CD8-positive, alpha-beta memory T cell (primary cell): Measurements from ENCODE around the gene TNFRSF1A. TPM values are rescaled to one million over a fixed set of nuclear protein-coding genes. Genes with fewer than 3 reads are reported as not detected.

ENCODE experiments used
- CTCF ChIA-PET: fragments of 350-600 bp; sonication (Branson Sonifier 250); formaldehyde crosslinking; loops from one replicate; lab custom pipeline; 2021; ENCODE audit warnings: antibody characterized with exemption; lab: Charles Lee
- POLR2A ChIA-PET: fragments of 350-600 bp; sonication (Branson Sonifier 250); formaldehyde crosslinking; loops from one replicate; lab custom pipeline; 2021; ENCODE audit warnings: antibody characterized with exemption; lab: Charles Lee
- DNase-seq, 5 donors: peaks; one replicate each; pipeline versions ENCODE4 v3.0.0 to v3.0.0-alpha.2; 2020 to 2022; ENCODE audit warnings: mixed read lengths in 1 of 5
- H3K27ac ChIP-seq: one replicate; pipeline ENCODE4 v1.7.0; 2013; ENCODE audit warnings: low read depth, mild to moderate bottlenecking, low read length, moderate library complexity
- H3K27me3 ChIP-seq: 2 replicates; pipeline ENCODE4 v1.7.0; 2013; ENCODE audit warnings: low read length, mild to moderate bottlenecking; ENCODE audit not compliant: insufficient read depth, poor library complexity, severe bottlenecking
- H3K36me3 ChIP-seq: 2 replicates; pipeline ENCODE4 v1.7.0; 2013; ENCODE audit warnings: mild to moderate bottlenecking, low read length, moderate library complexity; ENCODE audit not compliant: insufficient read depth
- H3K4me1 ChIP-seq: 2 replicates; pipeline ENCODE4 v1.7.0; 2013; ENCODE audit warnings: mild to moderate bottlenecking, low read length, moderate library complexity; ENCODE audit not compliant: insufficient read depth
- H3K4me3 ChIP-seq: 2 replicates; pipeline ENCODE4 v1.7.0; 2013; ENCODE audit warnings: mild to moderate bottlenecking, low read length
- H3K9me3 ChIP-seq: 2 replicates; pipeline ENCODE4 v1.7.0; 2013; ENCODE audit warnings: mild to moderate bottlenecking, low read length
- H3K27ac Mint-ChIP-seq, 8 donors: one replicate each; pipeline ENCODE4 v1.8.0; 2020 to 2021; ENCODE audit warnings: mixed read lengths in 8 of 8, mild to moderate bottlenecking in 6 of 8, inconsistent platforms in 3 of 8, moderate library complexity in 3 of 8
- H3K27me3 Mint-ChIP-seq, 2 donors: one replicate each; pipeline ENCODE4 v1.8.0; 2020 to 2021; ENCODE audit warnings: mixed read lengths in 2 of 2, mild to moderate bottlenecking in 1 of 2, moderate library complexity in 1 of 2
- H3K36me3 Mint-ChIP-seq, 3 donors: one replicate each; pipeline ENCODE4 v1.8.0; 2020 to 2021; ENCODE audit warnings: mixed read lengths in 3 of 3, inconsistent platforms in 1 of 3, mild to moderate bottlenecking in 1 of 3
- H3K4me1 Mint-ChIP-seq, 3 donors: one replicate each; pipeline ENCODE4 v1.8.0; 2020 to 2021; ENCODE audit warnings: mixed read lengths in 3 of 3, inconsistent platforms in 1 of 3, mild to moderate bottlenecking in 1 of 3
- H3K4me3 Mint-ChIP-seq, 7 donors: one replicate each; pipeline ENCODE4 v1.8.0; 2020 to 2021; ENCODE audit warnings: mixed read lengths in 7 of 7, mild to moderate bottlenecking in 6 of 7, moderate library complexity in 4 of 7, inconsistent platforms in 2 of 7
- H3K9me3 Mint-ChIP-seq, 5 donors: one replicate each; pipeline ENCODE4 v1.8.0; 2020 to 2022; ENCODE audit warnings: mixed read lengths in 5 of 5, mild to moderate bottlenecking in 3 of 5, moderate library complexity in 2 of 5, inconsistent platforms in 1 of 5
- polyA plus RNA-seq: library from polyadenylated mRNA; unstranded; fragments of 300-500 nt; fragmentation: Illumina TruSeq; gene quantifications from one replicate; pipeline ENCODE4 v1.2.3, GENCODE V29; 2021
- total RNA-seq, 2 experiments: library from RNA; stranded (reverse); gene quantifications; one replicate each; pipeline ENCODE4 v1.2.3, GENCODE V29; 2021

TNFRSF1A gene
- total and polyA plus RNA-seq, 3 experiments from 2014 or later = 57.1 to 62.9 (median 62.1) TPM

DNA sequence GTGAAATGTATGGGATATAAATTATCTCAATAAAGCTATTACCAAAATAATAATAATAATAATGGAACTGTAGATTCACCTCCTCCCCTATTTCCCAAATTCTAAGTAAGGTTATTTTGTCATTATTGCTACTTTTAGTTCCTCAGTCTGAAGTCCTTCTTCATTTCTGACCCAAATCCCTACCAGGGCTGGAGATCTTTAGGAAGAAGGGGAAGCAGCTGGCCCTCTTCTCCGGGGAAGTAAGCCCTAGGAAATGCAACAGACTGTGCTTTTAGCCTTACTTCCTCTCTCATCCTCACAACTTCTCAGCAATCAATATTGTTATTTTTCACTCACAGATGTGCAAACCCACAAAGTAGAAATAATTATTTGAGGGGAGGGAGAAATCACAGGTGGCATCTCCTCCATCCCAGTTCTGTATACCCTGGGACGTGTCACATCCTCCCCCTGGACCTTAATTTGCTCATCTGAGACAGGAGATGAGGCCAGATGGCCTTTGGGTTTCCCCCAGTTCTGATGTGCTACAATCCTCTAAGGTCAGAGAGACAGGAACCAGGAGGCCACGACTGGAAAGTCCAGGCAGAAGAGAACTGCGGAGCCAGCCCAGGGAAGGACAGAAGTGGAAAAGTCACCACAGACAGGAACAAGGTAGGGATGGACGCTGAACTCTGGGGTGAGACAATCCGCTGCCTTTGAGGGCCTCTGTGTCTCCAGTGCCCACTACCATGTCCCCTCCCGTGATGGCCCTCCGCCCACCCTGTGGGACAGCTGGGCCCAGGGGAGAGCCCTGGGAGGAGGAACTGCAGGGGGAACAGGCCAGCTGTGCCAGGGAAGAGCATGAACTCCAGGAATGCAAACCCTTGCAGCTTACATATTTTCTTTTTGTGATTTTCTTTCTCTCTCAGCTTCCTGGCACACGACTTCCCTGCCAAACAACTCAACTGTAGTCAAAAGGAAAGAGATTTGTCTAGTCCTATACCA, 10.6 kb upstream of the TNFRSF1A start:
- H3K36me3 Mint-ChIP-seq = no peaks in the 10 kb centered on the region
- no peak overlapping the region for H3K27ac ChIP-seq
- H3K9me3 Mint-ChIP-seq = no peaks in the 10 kb centered on the region
- ChIA-PET POLR2A (interaction anchor here (1.4 kb wide), 1 partner anchor 16 kb away, joined by 3 read pairs; no protein-coding TSS in a partner anchor), CTCF (no interaction called here)
- no peak overlapping the region for H3K4me3 Mint-ChIP-seq
- H3K36me3 ChIP-seq = no peaks in the 10 kb centered on the region
- peak overlapping the region in 1 of 8 donors; percentile 11 for H3K27ac Mint-ChIP-seq
- no peak for DNase-seq
- H3K4me1 ChIP-seq = peaks cover 6% of the 10 kb centered on the region
- peaks cover 0 to under 1% of the 10 kb centered on the region in 2 donors for H3K27me3 Mint-ChIP-seq
- H3K4me3 ChIP-seq = no peak overlapping the region
- peaks cover 0 to 10% (median 4%) of the 10 kb centered on the region in 3 donors for H3K4me1 Mint-ChIP-seq
- no peaks in the 10 kb centered on the region for H3K27me3 ChIP-seq
- no peaks in the 10 kb centered on the region for H3K9me3 ChIP-seq

DNA sequence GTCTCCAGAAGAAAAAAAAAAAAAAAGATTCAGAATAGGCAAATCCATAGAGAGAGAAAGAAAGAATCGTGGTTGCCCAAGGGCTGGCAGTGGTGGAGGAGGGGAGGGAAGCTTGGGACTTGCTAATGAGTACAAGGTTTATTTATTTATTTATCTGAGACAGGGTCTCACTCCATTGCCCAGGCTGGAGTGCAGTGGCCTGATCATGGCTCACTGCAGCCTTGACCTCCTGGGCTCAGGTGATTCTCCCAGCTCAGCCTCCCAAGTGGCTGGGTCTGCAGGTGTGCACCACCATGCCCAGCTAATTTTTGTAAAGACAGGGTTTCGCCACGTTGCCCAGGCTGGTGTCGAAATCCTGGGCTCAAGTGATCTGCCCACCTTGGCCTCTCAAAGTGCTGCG, 9.7 kb upstream of the TNFRSF1A start:
- Mint-ChIP-seq H3K27ac (no peak overlapping the region), H3K9me3 (no peaks in the 10 kb centered on the region), H3K4me3 (no peak overlapping the region), H3K4me1 (peaks cover 7 to 19% (median 10%) of the 10 kb centered on the region in 3 donors), H3K36me3 (peaks cover 0 to 2% (median 0%) of the 10 kb centered on the region in 3 donors), H3K27me3 (peaks cover 1 to 4% of the 10 kb centered on the region in 2 donors)
- Histone ChIP-seq H3K27me3 (no peaks in the 10 kb centered on the region), H3K36me3 (no peaks in the 10 kb centered on the region), H3K9me3 (no peaks in the 10 kb centered on the region), H3K27ac (no peak overlapping the region), H3K4me3 (no peak overlapping the region), H3K4me1 (peaks cover 14% of the 10 kb centered on the region)
- ChIA-PET CTCF (no interaction called here), POLR2A (no interaction called here)
- no peak for DNase-seq

DNA sequence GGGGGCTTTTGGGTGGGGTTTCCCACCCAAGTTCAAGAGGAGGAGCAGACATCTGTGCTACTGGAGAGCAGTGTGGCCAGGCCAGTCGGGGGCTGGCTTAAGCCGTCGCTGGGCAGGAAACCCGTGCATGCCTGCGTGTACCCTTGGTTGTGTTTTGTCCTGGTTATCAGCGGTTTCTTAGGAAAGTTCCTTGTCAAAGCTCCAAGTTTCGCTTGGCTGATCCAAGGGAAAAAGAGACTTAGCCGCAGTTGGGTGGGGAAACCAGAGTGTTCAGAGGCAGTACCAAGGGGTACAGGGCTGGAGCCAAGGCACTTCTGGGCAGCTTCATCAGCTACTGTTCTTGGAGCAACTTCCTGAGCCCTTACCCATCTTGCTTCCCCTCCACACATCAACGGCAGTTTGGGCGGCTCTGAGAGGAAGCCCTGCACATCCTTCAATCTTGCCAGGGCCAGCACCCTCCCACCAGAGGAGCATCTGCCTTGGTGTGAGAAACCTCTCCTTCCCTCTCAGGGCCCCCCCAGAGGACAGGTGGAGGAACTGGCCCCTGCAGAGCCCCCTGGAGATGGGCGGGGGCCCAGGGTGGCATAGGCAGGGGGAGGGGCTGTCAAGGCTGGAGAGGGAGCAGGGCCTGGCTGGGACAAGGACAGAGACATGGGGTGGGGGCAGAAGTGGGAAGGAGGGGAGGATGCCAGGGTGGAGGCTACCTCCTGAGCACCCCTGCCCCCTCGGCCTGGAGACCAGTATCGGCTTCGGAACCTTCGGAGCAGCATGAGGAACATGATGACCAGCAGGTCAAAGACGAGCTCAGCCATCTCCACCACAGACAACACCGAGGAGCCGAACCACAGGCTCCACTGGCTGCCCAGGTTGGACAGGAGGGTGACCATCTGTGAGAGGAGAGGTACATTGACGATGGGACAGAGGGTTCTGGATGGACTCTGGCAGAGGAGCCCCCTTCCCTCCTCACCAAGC, 5.8 kb upstream of the TNFRSF1A start:
- no peaks in the 10 kb centered on the region for H3K36me3 ChIP-seq
- no peak for DNase-seq
- H3K27me3 ChIP-seq = no peaks in the 10 kb centered on the region
- ChIA-PET CTCF (interaction anchor here (0.6 to 6.8 kb wide), 3 partner anchors 12 to 20 kb away, joined by 3 to 58 read pairs (median 17); no protein-coding TSS in a partner anchor), POLR2A (no interaction called here)
- H3K9me3 ChIP-seq = no peaks in the 10 kb centered on the region
- no peak overlapping the region for H3K4me3 Mint-ChIP-seq
- H3K27ac ChIP-seq = no peak overlapping the region
- H3K4me3 ChIP-seq = no peak overlapping the region
- H3K4me1 Mint-ChIP-seq = peaks cover 34 to 44% (median 35%) of the 10 kb centered on the region in 3 donors
- H3K27ac Mint-ChIP-seq = peak overlapping the region in 1 of 8 donors; percentile 65
- H3K4me1 ChIP-seq = peaks cover 45% of the 10 kb centered on the region
- peaks cover 1 to 4% of the 10 kb centered on the region in 2 donors for H3K27me3 Mint-ChIP-seq
- peaks cover 0 to 2% (median 0%) of the 10 kb centered on the region in 3 donors for H3K36me3 Mint-ChIP-seq
- no peaks in the 10 kb centered on the region for H3K9me3 Mint-ChIP-seq

- Mint-ChIP-seq H3K27me3 (peaks cover 1 to 4% of the 10 kb centered on the region in 2 donors), H3K9me3 (no peaks in the 10 kb centered on the region), H3K4me3 (no peak overlapping the region), H3K27ac (peak overlapping the region in 3 of 8 donors; percentile 55 to 91 (median 83)), H3K4me1 (peaks cover 41 to 51% (median 42%) of the 10 kb centered on the region in 3 donors), H3K36me3 (peaks cover 0 to 2% (median 2%) of the 10 kb centered on the region in 3 donors)
- H3K27ac ChIP-seq = no peak overlapping the region
- no peaks in the 10 kb centered on the region for H3K9me3 ChIP-seq
- no peak overlapping the region for H3K4me3 ChIP-seq
- ChIA-PET CTCF (interaction anchor here (3.0 to 6.8 kb wide), 3 partner anchors 12 to 21 kb away, joined by 10 to 58 read pairs (median 17); no protein-coding TSS in a partner anchor), POLR2A (no interaction called here)
- peaks cover 52% of the 10 kb centered on the region for H3K4me1 ChIP-seq
- no peaks in the 10 kb centered on the region for H3K27me3 ChIP-seq
- no peaks in the 10 kb centered on the region for H3K36me3 ChIP-seq
- DNase-seq = no peak
These were observed 5.1 kb upstream of the TNFRSF1A start for GRCh38 chr12:6346942-6347341.

- Histone ChIP-seq H3K27ac (no peak overlapping the region), H3K4me1 (peaks cover 53% of the 10 kb centered on the region), H3K27me3 (no peaks in the 10 kb centered on the region), H3K36me3 (no peaks in the 10 kb centered on the region), H3K9me3 (no peaks in the 10 kb centered on the region), H3K4me3 (peak overlapping the region; percentile 11)
- peaks cover under 1 to 8% (median 2%) of the 10 kb centered on the region in 3 donors for H3K36me3 Mint-ChIP-seq
- H3K4me1 Mint-ChIP-seq = peaks cover 44 to 54% (median 45%) of the 10 kb centered on the region in 3 donors
- DNase-seq = no peak
- ChIA-PET POLR2A (interaction anchor here (0.8 to 1.5 kb wide), 2 partner anchors 10 to 11 kb away, joined by 4 to 5 read pairs; no protein-coding TSS in a partner anchor), CTCF (interaction anchor here (1.2 to 6.8 kb wide), 5 partner anchors 11 to 22 kb away, joined by 5 to 58 read pairs (median 10); no protein-coding TSS in a partner anchor)
- H3K9me3 Mint-ChIP-seq = no peaks in the 10 kb centered on the region
- H3K27me3 Mint-ChIP-seq = peaks cover 1 to 4% of the 10 kb centered on the region in 2 donors
- H3K27ac Mint-ChIP-seq = peak overlapping the region in 5 of 8 donors; percentile 83 to 95 (median 91)
- H3K4me3 Mint-ChIP-seq = peak overlapping the region; percentile 24 to 74 (median 57)
These were observed 4.5 kb upstream of the TNFRSF1A start for GRCh38 chr12:6346235-6346832.

GRCh38 chr12:6345319-6346091, 3.6 kb upstream of the TNFRSF1A start:
- Mint-ChIP-seq H3K36me3 (peaks cover 2 to 11% (median 4%) of the 10 kb centered on the region in 3 donors), H3K4me1 (peaks cover 44 to 54% (median 45%) of the 10 kb centered on the region in 3 donors), H3K4me3 (peak overlapping the region; percentile 24 to 85 (median 65)), H3K27ac (peak overlapping the region; percentile 75 to 95 (median 88)), H3K9me3 (no peaks in the 10 kb centered on the region), H3K27me3 (peaks cover 1 to 4% of the 10 kb centered on the region in 2 donors)
- no peak overlapping the region for H3K27ac ChIP-seq
- H3K4me3 ChIP-seq = peak overlapping the region; percentile 11
- no peaks in the 10 kb centered on the region for H3K27me3 ChIP-seq
- DNase-seq = no peak
- H3K36me3 ChIP-seq = no peaks in the 10 kb centered on the region
- H3K4me1 ChIP-seq = peaks cover 53% of the 10 kb centered on the region
- no peaks in the 10 kb centered on the region for H3K9me3 ChIP-seq
- ChIA-PET CTCF (interaction anchor here (0.6 to 6.8 kb wide), 8 partner anchors 10 to 120 kb away, joined by 3 to 58 read pairs (median 7); no protein-coding TSS in a partner anchor), POLR2A (interaction anchor here (0.8 to 1.5 kb wide), 2 partner anchors 9 to 10 kb away, joined by 4 to 5 read pairs; no protein-coding TSS in a partner anchor)
